KMS-11 (cell line): ENCODE results near the gene FBXL17.

Experiments
- H2AFZ ChIP-seq: fragments of 200-600 bp; sonication (generic); 2 replicates; pipeline ENCODE4 v1.6.1; 2016; ENCODE audit warnings: antibody characterized with exemption, mixed run types, low read depth
- H3K27ac ChIP-seq: fragments of 200-600 bp; sonication (generic); 2 replicates; pipeline ENCODE4 v1.6.1; 2016; ENCODE audit warnings: mild to moderate bottlenecking, mixed run types
- H3K27me3 ChIP-seq: fragments of 200-600 bp; sonication (generic); 2 replicates; pipeline ENCODE4 v1.6.1; 2017; ENCODE audit warnings: mild to moderate bottlenecking, low read depth, mixed run types, moderate library complexity; ENCODE audit not compliant: insufficient read depth
- H3K36me3 ChIP-seq: fragments of 200-600 bp; sonication (generic); 2 replicates; pipeline ENCODE4 v1.6.1; 2017; ENCODE audit warnings: mild to moderate bottlenecking, mixed run types; ENCODE audit not compliant: insufficient read depth
- H3K4me1 ChIP-seq: fragments of 200-600 bp; sonication (generic); 2 replicates; pipeline ENCODE4 v1.6.1; 2016; ENCODE audit warnings: mild to moderate bottlenecking, low read depth, mixed run types; ENCODE audit not compliant: poor library complexity, severe bottlenecking
- H3K4me2 ChIP-seq: fragments of 200-600 bp; sonication (generic); 2 replicates; pipeline ENCODE4 v1.7.0; 2016; ENCODE audit warnings: mild to moderate bottlenecking, mixed run types
- H3K4me3 ChIP-seq: fragments of 200-600 bp; sonication (generic); IDR thresholded peaks from 2 replicates; pipeline ENCODE4 v1.6.1; 2017; ENCODE audit warnings: low read depth, low read length, mixed read lengths; ENCODE audit not compliant: insufficient read depth
- H3K79me2 ChIP-seq: fragments of 200-600 bp; sonication (generic); 2 replicates; pipeline ENCODE4 v1.6.1; 2016; ENCODE audit warnings: low read depth, mixed run types; ENCODE audit not compliant: insufficient read depth
- H3K9ac ChIP-seq: fragments of 200-600 bp; sonication (generic); 2 replicates; pipeline ENCODE4 v1.6.1; 2016; ENCODE audit warnings: mild to moderate bottlenecking, mixed run types
- H4K20me1 ChIP-seq: fragments of 200-600 bp; sonication (generic); 2 replicates; pipeline ENCODE4 v1.6.1; 2016; ENCODE audit warnings: mild to moderate bottlenecking, mixed run types; ENCODE audit not compliant: insufficient read depth
- TF ChIP-seq, protein P1 (sequence below): fragments of 200-600 bp; sonication (generic); conservative IDR thresholded peaks from 2 replicates; pipeline ENCODE4 v1.6.1; 2017; ENCODE audit warnings: low read depth, mild to moderate bottlenecking, antibody characterized with exemption, low read length, moderate library complexity, mixed read lengths

Gene FBXL17

DNA sequence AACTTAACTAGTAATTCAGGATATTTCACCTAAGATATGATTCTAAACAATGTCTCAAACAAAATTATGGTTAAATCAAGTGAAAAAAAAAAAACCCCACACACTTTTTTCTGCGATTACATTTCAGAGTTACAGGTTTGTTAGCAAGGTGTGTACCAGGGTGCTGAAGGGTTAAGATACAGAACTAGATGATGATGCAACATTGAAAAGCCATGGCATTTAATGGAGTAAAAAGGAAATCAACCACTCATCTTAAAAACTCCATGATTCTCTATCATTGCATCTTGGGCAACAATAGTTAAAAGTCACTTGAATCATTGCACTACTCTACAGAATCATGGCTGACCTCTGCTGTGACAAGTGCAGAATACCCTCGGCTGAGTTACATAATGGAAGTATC lies 440.9 kb downstream of the FBXL17 start:
- Histone ChIP-seq H3K27me3 (no peaks in the 10 kb centered on the region), H3K79me2 (no peaks in the 10 kb centered on the region), H3K9ac (no peak overlapping the region), H3K27ac (no peak overlapping the region), H3K36me3 (no peaks in the 10 kb centered on the region), H4K20me1 (no peaks in the 10 kb centered on the region), H3K4me2 (no peak overlapping the region), H3K4me1 (no peaks in the 10 kb centered on the region), H3K4me3 (no peak overlapping the region), H2AFZ (no peak overlapping the region)
- TF ChIP-seq, protein P1, sequence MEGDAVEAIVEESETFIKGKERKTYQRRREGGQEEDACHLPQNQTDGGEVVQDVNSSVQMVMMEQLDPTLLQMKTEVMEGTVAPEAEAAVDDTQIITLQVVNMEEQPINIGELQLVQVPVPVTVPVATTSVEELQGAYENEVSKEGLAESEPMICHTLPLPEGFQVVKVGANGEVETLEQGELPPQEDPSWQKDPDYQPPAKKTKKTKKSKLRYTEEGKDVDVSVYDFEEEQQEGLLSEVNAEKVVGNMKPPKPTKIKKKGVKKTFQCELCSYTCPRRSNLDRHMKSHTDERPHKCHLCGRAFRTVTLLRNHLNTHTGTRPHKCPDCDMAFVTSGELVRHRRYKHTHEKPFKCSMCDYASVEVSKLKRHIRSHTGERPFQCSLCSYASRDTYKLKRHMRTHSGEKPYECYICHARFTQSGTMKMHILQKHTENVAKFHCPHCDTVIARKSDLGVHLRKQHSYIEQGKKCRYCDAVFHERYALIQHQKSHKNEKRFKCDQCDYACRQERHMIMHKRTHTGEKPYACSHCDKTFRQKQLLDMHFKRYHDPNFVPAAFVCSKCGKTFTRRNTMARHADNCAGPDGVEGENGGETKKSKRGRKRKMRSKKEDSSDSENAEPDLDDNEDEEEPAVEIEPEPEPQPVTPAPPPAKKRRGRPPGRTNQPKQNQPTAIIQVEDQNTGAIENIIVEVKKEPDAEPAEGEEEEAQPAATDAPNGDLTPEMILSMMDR, result no peak

DNA sequence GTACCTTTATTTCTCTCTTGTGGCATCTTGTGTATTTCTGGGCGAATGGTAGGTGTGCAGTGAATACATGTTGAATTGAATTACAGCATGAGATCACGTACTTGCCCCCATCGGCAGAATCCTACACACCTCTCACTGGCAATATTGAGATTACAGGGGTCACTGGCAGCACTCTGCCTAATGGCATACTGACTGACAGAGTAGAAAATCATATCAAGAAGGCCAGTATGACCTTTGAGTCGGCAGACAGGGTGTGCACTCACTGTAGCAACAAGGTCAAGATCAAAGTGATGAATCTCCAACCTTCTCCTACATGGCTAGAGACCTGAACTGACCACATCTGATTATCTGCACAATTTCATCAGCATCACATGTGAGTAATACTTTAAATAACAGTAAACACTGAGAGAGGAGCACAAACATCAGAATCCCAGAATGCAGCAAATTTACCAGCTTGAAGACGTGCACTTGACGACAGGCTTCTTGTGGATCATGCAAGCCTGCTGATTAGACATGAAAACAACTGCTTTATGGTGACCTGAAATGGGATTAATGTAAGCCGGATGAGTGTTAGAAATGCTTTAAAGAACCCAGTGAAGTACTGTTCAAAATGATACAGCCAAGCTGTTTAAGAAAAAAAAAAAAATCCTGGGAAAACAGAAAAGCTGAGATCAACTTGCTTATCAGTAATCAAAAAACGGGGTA lies 444.1 kb downstream of the FBXL17 start:
- Histone ChIP-seq H3K4me1 (no peaks in the 10 kb centered on the region), H2AFZ (no peak overlapping the region), H3K9ac (no peak overlapping the region), H3K4me2 (no peak overlapping the region), H3K79me2 (no peaks in the 10 kb centered on the region), H3K27me3 (no peaks in the 10 kb centered on the region), H3K4me3 (no peak overlapping the region), H3K27ac (no peak overlapping the region), H3K36me3 (no peaks in the 10 kb centered on the region), H4K20me1 (no peaks in the 10 kb centered on the region)
- TF ChIP-seq, protein P1, result no peak

DNA sequence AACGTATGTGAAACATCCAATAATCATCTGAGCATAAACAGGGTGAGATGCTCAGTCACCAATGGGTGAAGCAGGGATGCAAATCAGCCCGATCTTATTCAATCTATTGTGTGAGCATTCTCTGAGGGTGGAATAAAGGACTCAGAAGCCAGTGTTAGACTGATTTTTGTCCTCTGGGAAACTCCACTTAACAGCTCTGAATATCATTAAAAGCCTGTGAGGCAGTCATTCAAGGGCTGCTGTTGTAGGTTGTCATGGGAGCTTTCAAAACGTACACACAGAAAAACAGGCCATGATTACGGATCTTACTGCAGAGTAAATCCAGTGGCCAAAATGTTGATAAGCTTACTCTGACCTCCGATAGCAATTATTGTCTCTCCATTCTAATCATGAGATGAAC lies 444.7 kb downstream of the FBXL17 start:
- no peak overlapping the region for H3K4me2 ChIP-seq
- no peak overlapping the region for H3K9ac ChIP-seq
- TF ChIP-seq, protein P1, result no peak
- no peaks in the 10 kb centered on the region for H3K27me3 ChIP-seq
- no peaks in the 10 kb centered on the region for H3K36me3 ChIP-seq
- H3K79me2 ChIP-seq, result no peaks in the 10 kb centered on the region
- H3K27ac ChIP-seq, result no peak overlapping the region
- no peaks in the 10 kb centered on the region for H4K20me1 ChIP-seq
- no peak overlapping the region for H2AFZ ChIP-seq
- no peak overlapping the region for H3K4me3 ChIP-seq
- no peaks in the 10 kb centered on the region for H3K4me1 ChIP-seq

DNA sequence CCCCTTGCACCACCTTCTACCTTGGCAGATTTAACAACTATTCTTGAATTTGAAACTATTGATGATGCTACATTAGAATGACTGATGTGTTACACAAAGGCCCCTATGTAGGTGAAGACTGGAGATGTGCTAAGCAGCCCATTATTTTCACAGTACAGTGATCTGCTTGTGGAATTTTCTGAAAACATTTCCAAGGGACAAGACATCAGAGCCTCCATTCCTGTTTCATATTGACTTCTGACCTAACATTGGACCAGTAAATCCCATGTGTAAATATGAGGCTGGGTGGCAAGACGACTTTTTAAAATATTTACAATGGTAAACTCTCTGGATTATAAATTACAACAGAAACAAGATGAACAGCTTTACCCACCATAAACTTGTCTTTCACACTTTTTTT lies 445.4 kb downstream of the FBXL17 start:
- H3K4me3 ChIP-seq, result no peak overlapping the region
- H3K9ac ChIP-seq, result no peak overlapping the region
- H3K79me2 ChIP-seq, result no peaks in the 10 kb centered on the region
- no peaks in the 10 kb centered on the region for H3K36me3 ChIP-seq
- no peaks in the 10 kb centered on the region for H4K20me1 ChIP-seq
- H3K4me2 ChIP-seq, result no peak overlapping the region
- no peak overlapping the region for H3K27ac ChIP-seq
- H2AFZ ChIP-seq, result no peak overlapping the region
- TF ChIP-seq, protein P1, result no peak
- no peaks in the 10 kb centered on the region for H3K27me3 ChIP-seq
- H3K4me1 ChIP-seq, result no peaks in the 10 kb centered on the region
